DND-41 (cell line): ENCODE measurements around the gene COLEC12.

ENCODE experiments used
- ATAC-seq: fragments of 200-7000 bp; cut with Tn5 transposase; 3 replicates; pipeline ENCODE4 v1.9.1; 2021; ENCODE audit warnings: low read depth; ENCODE audit not compliant: insufficient read depth
- DNase-seq: peaks from one replicate; pipeline ENCODE4 v3.0.0-alpha.2; 2020
- H2AFZ ChIP-seq: 2 replicates; pipeline ENCODE4 v1.6.0; 2012; ENCODE audit warnings: low read depth, low read length
- H3K27ac ChIP-seq: 2 replicates; pipeline ENCODE4 v1.5.1; 2012; ENCODE audit warnings: low read length, inconsistent platforms
- H3K27me3 ChIP-seq: fragments of 200-600 bp; sonication (generic); 2 replicates; pipeline ENCODE4 v1.6.0; 2012; ENCODE audit warnings: low read length, mild to moderate bottlenecking, inconsistent platforms; ENCODE audit not compliant: insufficient read depth, poor library complexity
- H3K36me3 ChIP-seq: 2 replicates; pipeline ENCODE4 v1.5.1; 2012; ENCODE audit warnings: low read length, inconsistent platforms; ENCODE audit not compliant: insufficient read depth
- H3K4me1 ChIP-seq: 2 replicates; pipeline ENCODE4 v1.5.1; 2012; ENCODE audit warnings: mild to moderate bottlenecking, low read length; ENCODE audit not compliant: insufficient read depth
- H3K4me2 ChIP-seq: 2 replicates; pipeline ENCODE4 v1.6.0; 2012; ENCODE audit warnings: mild to moderate bottlenecking, moderate library complexity, low read length, inconsistent platforms; ENCODE audit not compliant: insufficient read depth
- H3K4me3 ChIP-seq, 2 experiments: fragments of 200-600 bp in 1 of 2; shearing (Covaris generic) in 1 of 2; 2 replicates each; pipeline ENCODE4 v1.5.1; 2012 to 2016; ENCODE audit warnings: inconsistent platforms in 2 of 2, low read length in 2 of 2, mild to moderate bottlenecking in 2 of 2, low read depth in 1 of 2, moderate library complexity in 1 of 2
- H3K79me2 ChIP-seq: 2 replicates; pipeline ENCODE4 v1.6.0; 2012; ENCODE audit warnings: low read length, inconsistent platforms; ENCODE audit not compliant: insufficient read depth
- H3K9ac ChIP-seq: 2 replicates; pipeline ENCODE4 v1.6.0; 2012; ENCODE audit warnings: low read depth, mild to moderate bottlenecking, inconsistent platforms, low read length, moderate library complexity
- H3K9me3 ChIP-seq: 2 replicates; pipeline ENCODE4 v1.5.1; 2012; ENCODE audit warnings: low read length, moderate library complexity, mild to moderate bottlenecking, inconsistent platforms; ENCODE audit not compliant: insufficient read depth, severe bottlenecking
- H4K20me1 ChIP-seq: 2 replicates; pipeline ENCODE4 v1.6.0; 2012; ENCODE audit warnings: low read length; ENCODE audit not compliant: insufficient read depth
- CTCF ChIP-seq: IDR thresholded peaks from 2 replicates; pipeline ENCODE4 v1.5.1; 2012; ENCODE audit warnings: borderline replicate concordance, low read length, moderate library complexity, mild to moderate bottlenecking; ENCODE audit not compliant: poor library complexity, severe bottlenecking; ENCODE audit errors: extremely low read depth
- EZH2 ChIP-seq: IDR thresholded peaks from 3 replicates; pipeline ENCODE4 v1.6.1; 2012; ENCODE audit warnings: borderline replicate concordance, low read depth, mild to moderate bottlenecking, moderate library complexity, low read length, inconsistent platforms; ENCODE audit not compliant: severe bottlenecking

Gene COLEC12

GRCh38 chr18:332007-332406 lies 168.5 kb downstream of the COLEC12 start:
- H2AFZ ChIP-seq = no peak overlapping the region
- DNase-seq (no peak), ATAC-seq (no peak)
- no peak overlapping the region for H3K27ac ChIP-seq
- no peak overlapping the region for H3K4me2 ChIP-seq
- no peaks in the 10 kb centered on the region for H4K20me1 ChIP-seq
- H3K36me3 ChIP-seq = no peaks in the 10 kb centered on the region
- H3K4me1 ChIP-seq = no peaks in the 10 kb centered on the region; the same call in 1 of the 2 replicates
- TF ChIP-seq EZH2 (no peak), CTCF (no peak)
- no peaks in the 10 kb centered on the region for H3K27me3 ChIP-seq
- no peaks in the 10 kb centered on the region for H3K9me3 ChIP-seq
- no peaks in the 10 kb centered on the region for H3K79me2 ChIP-seq
- no peak overlapping the region for H3K4me3 ChIP-seq
- no peak overlapping the region for H3K9ac ChIP-seq

DNA sequence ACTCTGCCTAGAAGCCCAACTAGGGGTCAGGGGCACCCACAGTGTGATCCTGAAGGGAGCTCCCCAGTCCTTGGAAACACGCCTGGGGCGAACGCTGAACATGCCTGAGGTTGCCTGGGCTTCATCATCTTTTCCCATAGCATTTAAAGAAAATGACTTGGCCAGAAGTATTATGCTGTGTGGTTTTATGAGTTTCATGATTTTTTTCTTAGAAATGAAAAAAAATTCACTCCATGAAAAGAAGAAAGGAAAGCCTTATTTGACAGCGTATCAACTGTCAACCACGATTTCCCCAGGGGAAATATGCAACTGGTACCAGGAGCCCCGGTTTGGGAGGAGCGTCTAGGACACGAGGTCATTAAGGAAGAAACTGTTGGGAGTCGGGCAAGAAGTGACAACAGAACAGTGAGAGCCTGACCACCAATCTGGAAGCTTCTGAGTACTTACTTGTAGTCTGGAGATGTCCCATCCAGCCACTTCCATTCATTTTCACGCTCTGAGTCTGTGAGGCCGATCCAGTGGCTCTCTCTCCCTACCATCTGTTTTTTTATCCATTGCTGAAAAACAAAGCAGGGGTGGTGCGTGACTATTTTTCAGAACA lies 169.2 kb downstream of the COLEC12 start:
- H3K9ac ChIP-seq = no peak overlapping the region
- H3K4me2 ChIP-seq = no peak overlapping the region
- TF ChIP-seq EZH2 (no peak), CTCF (no peak)
- H3K27ac ChIP-seq = no peak overlapping the region
- DNase-seq = no peak
- ATAC-seq = no peak
- no peak overlapping the region for H3K4me3 ChIP-seq
- no peaks in the 10 kb centered on the region for H3K36me3 ChIP-seq
- H4K20me1 ChIP-seq = no peaks in the 10 kb centered on the region
- no peaks in the 10 kb centered on the region; the same call in 1 of the 2 replicates for H3K4me1 ChIP-seq
- no peaks in the 10 kb centered on the region for H3K79me2 ChIP-seq
- H3K27me3 ChIP-seq = no peaks in the 10 kb centered on the region
- H3K9me3 ChIP-seq = no peaks in the 10 kb centered on the region
- no peak overlapping the region for H2AFZ ChIP-seq

DNA sequence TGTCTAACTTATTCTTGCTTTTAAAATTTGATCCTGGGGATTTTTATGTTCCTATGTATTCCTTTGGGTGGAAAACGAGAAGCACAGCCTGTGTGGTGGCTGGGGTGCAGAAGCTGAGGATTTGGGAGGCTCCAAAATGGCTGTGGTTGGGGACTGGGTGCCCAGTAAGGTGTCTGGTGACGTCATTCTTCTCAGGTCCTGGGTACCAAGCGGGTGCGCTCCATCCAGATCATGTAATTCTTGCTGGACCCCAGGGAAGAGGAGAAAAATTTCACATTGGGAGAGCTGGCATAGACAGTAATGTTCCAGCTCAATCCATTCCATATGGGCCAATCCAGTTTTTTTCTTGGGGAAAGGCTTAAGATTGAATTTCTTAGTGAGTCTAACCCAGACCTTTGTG lies 171.6 kb downstream of the COLEC12 start:
- Histone ChIP-seq H2AFZ (no peak overlapping the region), H3K4me1 (no peaks in the 10 kb centered on the region; the same call in 1 of the 2 replicates), H3K27ac (no peak overlapping the region), H3K36me3 (no peaks in the 10 kb centered on the region), H3K79me2 (no peaks in the 10 kb centered on the region), H3K4me2 (no peak overlapping the region), H4K20me1 (no peaks in the 10 kb centered on the region), H3K9ac (no peak overlapping the region), H3K27me3 (no peaks in the 10 kb centered on the region), H3K4me3 (no peak overlapping the region), H3K9me3 (no peaks in the 10 kb centered on the region)
- DNase-seq (no peak), ATAC-seq (no peak)
- no peak for TF ChIP-seq CTCF
- no peak for TF ChIP-seq EZH2

DNA sequence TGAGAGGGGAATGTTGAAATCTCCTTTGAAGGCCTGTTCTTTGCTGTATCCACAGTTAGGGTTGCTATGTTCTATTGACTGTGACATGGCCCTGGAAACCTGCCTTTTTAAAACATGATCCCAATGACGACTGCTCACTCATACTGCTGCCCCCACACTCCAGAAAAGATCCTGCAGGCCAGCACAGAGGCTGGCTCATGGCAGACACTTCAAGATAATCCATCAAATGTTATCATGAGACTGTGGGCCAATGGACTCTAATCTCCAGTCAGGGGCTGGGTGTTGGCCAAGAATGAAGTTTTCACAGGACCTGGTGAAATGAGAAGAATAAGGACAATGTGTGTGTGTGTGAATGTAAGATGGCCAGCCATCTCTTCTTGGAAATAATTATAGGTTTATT lies 173.7 kb downstream of the COLEC12 start:
- no peaks in the 10 kb centered on the region for H3K9me3 ChIP-seq
- no peak overlapping the region for H3K9ac ChIP-seq
- TF ChIP-seq EZH2 (no peak), CTCF (no peak)
- no peak overlapping the region for H3K4me2 ChIP-seq
- ATAC-seq (no peak), DNase-seq (no peak)
- no peak overlapping the region for H3K27ac ChIP-seq
- no peaks in the 10 kb centered on the region for H3K36me3 ChIP-seq
- no peaks in the 10 kb centered on the region for H3K79me2 ChIP-seq
- H3K4me3 ChIP-seq = no peak overlapping the region
- no peaks in the 10 kb centered on the region for H3K27me3 ChIP-seq
- H3K4me1 ChIP-seq = no peaks in the 10 kb centered on the region; the same call in 1 of the 2 replicates
- no peak overlapping the region for H2AFZ ChIP-seq
- H4K20me1 ChIP-seq = no peaks in the 10 kb centered on the region
